HEK293T (cell line): ENCODE results near the gene ALDH4A1.

ENCODE experiments used
- CTCF ChIA-PET: fragments of 350-600 bp; formaldehyde crosslinking; extraction: SDS; loops from one replicate; lab custom pipeline; 2021; ENCODE audit warnings: antibody characterized with exemption, inconsistent platforms; lab: Yijun Ruan, JAX
- POLR2A ChIA-PET: fragments of 350-600 bp; formaldehyde crosslinking; extraction: SDS; loops from one replicate; lab custom pipeline; 2020; ENCODE audit warnings: antibody characterized with exemption, inconsistent platforms; lab: Yijun Ruan, JAX
- DNase-seq: peaks from one replicate; pipeline ENCODE4 v3.0.0; 2012; ENCODE audit warnings: mixed read lengths; ENCODE audit errors: extremely low spot score
- ARNT ChIP-seq: fragments of 450-650 bp; IDR thresholded peaks from 2 replicates; pipeline ENCODE4 v1.6.1; 2017; ENCODE audit warnings: mild to moderate bottlenecking
- BHLHE40 ChIP-seq: fragments of 450-650 bp; IDR thresholded peaks from 2 replicates; pipeline ENCODE4 v1.6.1; 2016; ENCODE audit warnings: mild to moderate bottlenecking, moderate library complexity, borderline replicate concordance
- CTBP1 ChIP-seq: fragments of 450-650 bp; IDR thresholded peaks from 2 replicates; pipeline ENCODE4 v1.6.1; 2016; ENCODE audit warnings: borderline replicate concordance
- ELF4 ChIP-seq: fragments of 450-650 bp; IDR thresholded peaks from 2 replicates; pipeline ENCODE4 v1.6.1; 2017; ENCODE audit warnings: antibody characterized with exemption
- FOXA1 ChIP-seq: fragments of 450-650 bp; IDR thresholded peaks from 2 replicates; pipeline ENCODE4 v1.6.1; 2016; ENCODE audit warnings: mild to moderate bottlenecking
- FOXK2 ChIP-seq: fragments of 450-650 bp; IDR thresholded peaks from 2 replicates; pipeline ENCODE4 v1.6.1; 2016; ENCODE audit warnings: mild to moderate bottlenecking
- FOXM1 ChIP-seq: fragments of 450-650 bp; IDR thresholded peaks from 2 replicates; pipeline ENCODE4 v1.6.1; 2017; ENCODE audit warnings: mild to moderate bottlenecking, borderline replicate concordance
- HDGF ChIP-seq: fragments of 450-650 bp; IDR thresholded peaks from 2 replicates; pipeline ENCODE4 v1.6.1; 2017; ENCODE audit warnings: antibody characterized with exemption, borderline replicate concordance
- L3MBTL2 ChIP-seq: fragments of 450-650 bp; conservative IDR thresholded peaks from 2 replicates; pipeline ENCODE4 v1.6.1; 2016; ENCODE audit warnings: mild to moderate bottlenecking
- LEF1 ChIP-seq: fragments of 450-650 bp; IDR thresholded peaks from 2 replicates; pipeline ENCODE4 v1.6.1; 2017; ENCODE audit warnings: mild to moderate bottlenecking, borderline replicate concordance
- NFRKB ChIP-seq: fragments of 450-650 bp; IDR thresholded peaks from 2 replicates; pipeline ENCODE4 v1.6.1; 2016; ENCODE audit warnings: mild to moderate bottlenecking, moderate library complexity
- SP1 ChIP-seq: fragments of 450-650 bp; IDR thresholded peaks from 2 replicates; pipeline ENCODE4 v1.6.1; 2017
- SUZ12 ChIP-seq: fragments of 450-650 bp; IDR thresholded peaks from 2 replicates; pipeline ENCODE4 v1.6.1; 2016; ENCODE audit warnings: mild to moderate bottlenecking
- TARDBP ChIP-seq: fragments of 450-650 bp; IDR thresholded peaks from 2 replicates; pipeline ENCODE4 v1.6.1; 2016
- ZNF384 ChIP-seq: fragments of 450-650 bp; IDR thresholded peaks from 2 replicates; pipeline ENCODE4 v1.6.1; 2016
- TF ChIP-seq, protein P1 (sequence below): fragments of 450-650 bp; IDR thresholded peaks from 2 replicates; pipeline ENCODE4 v1.6.1; 2016

Gene ALDH4A1

DNA sequence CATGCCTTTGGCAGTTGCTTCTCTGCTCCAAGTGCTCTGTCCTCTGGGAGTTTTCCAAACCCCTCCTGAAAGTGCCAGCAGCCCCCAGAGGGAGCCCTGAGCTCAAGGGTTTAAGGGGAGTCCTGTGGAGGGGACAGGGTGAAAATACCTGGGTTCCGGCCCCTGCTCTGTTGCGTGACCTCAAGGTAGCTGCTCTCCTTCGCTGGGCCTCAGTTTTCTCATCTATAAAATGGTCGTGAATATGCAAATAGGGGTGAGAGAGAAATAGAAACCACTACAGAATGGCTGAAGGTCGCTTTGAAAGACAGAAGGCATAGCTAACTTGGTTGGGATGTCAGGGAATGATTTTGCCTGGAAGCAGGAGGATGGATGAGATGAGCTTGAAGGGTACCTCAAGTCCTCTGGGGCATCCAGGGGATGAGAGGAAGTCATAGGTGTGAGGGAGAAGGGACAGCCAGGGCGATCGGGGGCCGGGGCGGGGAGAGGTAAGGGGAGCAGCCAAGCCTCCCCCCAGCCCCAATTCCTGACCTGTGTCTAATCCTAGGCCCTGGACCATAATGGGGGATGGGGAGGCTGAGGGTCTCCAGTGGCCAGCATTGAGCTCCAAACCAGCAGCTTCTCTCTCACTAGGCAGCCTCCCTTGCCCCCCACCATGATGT lies 41.7 kb upstream of the ALDH4A1 start:
- ChIA-PET POLR2A (interaction anchor here (2.0 kb wide), 1 partner anchor 12 kb away, joined by 15 read pairs; the partner anchor contains the start of gene IFFO2), CTCF (interaction anchor here (1.6 kb wide), 1 partner anchor 31 kb away, joined by 7 read pairs; no protein-coding TSS in a partner anchor)
- no peak for DNase-seq
- TF ChIP-seq ZNF384 (no peak), ARNT (no peak), FOXA1 (no peak), TARDBP (no peak), BHLHE40 (no peak), SP1 (no peak), LEF1 (no peak), FOXK2 (no peak), L3MBTL2 (no peak), HDGF (no peak), NFRKB (no peak), CTBP1 (no peak), SUZ12 (no peak), FOXM1 (no peak), ELF4 (no peak)
- TF ChIP-seq, protein P1, sequence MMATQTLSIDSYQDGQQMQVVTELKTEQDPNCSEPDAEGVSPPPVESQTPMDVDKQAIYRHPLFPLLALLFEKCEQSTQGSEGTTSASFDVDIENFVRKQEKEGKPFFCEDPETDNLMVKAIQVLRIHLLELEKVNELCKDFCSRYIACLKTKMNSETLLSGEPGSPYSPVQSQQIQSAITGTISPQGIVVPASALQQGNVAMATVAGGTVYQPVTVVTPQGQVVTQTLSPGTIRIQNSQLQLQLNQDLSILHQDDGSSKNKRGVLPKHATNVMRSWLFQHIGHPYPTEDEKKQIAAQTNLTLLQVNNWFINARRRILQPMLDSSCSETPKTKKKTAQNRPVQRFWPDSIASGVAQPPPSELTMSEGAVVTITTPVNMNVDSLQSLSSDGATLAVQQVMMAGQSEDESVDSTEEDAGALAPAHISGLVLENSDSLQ = no peak

DNA sequence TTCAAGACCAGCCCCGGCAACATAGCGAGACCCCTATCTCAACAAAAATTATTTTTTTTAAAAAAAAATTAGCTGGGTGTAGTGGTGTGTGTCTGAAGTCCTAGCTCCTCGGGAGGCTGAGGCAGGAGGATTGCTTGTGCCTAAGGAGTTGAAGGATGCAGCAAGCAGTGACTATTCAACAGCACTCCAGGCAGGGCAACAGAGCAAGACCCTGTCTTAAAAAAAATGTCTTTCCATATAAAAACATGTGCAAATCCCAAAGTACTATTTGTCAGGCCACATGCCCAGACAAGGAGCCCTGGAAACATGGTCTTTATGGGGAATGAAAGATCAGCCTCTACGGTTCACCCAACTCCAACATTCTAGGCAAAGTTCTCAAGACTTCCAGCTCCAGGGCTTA lies 40.8 kb upstream of the ALDH4A1 start:
- POLR2A ChIA-PET = interaction anchor here (1.3 kb wide), 1 partner anchor 15 kb away, joined by 3 read pairs; no protein-coding TSS in a partner anchor
- CTCF ChIA-PET = no interaction called here
- TF ChIP-seq ARNT = no peak
- no peak for TF ChIP-seq BHLHE40
- TF ChIP-seq, protein P1 = no peak
- no peak for TF ChIP-seq NFRKB
- TF ChIP-seq CTBP1 = no peak
- TF ChIP-seq ELF4 = no peak
- TF ChIP-seq LEF1 = no peak
- no peak for TF ChIP-seq FOXK2
- no peak for TF ChIP-seq HDGF
- TF ChIP-seq FOXA1 = no peak
- no peak for DNase-seq

- TF ChIP-seq ELF4 = no peak
- no peak for TF ChIP-seq ARNT
- TF ChIP-seq ZNF384 = no peak
- TF ChIP-seq HDGF = no peak
- no peak for TF ChIP-seq FOXA1
- no peak for TF ChIP-seq L3MBTL2
- no peak for TF ChIP-seq FOXM1
- TF ChIP-seq FOXK2 = no peak
- no peak for TF ChIP-seq TARDBP
- no peak for TF ChIP-seq BHLHE40
- TF ChIP-seq SUZ12 = no peak
- TF ChIP-seq SP1 = no peak
- TF ChIP-seq, protein P1 = no peak
- no peak for TF ChIP-seq CTBP1
- TF ChIP-seq NFRKB = no peak
- ChIA-PET CTCF (no interaction called here), POLR2A (interaction anchor here (1.3 to 1.4 kb wide), 2 partner anchors 12 to 15 kb away, joined by 3 read pairs; no protein-coding TSS in a partner anchor)
- no peak for DNase-seq
Observed at GRCh38 chr1:18942340-18942739, 40.0 kb upstream of the ALDH4A1 start.

DNA sequence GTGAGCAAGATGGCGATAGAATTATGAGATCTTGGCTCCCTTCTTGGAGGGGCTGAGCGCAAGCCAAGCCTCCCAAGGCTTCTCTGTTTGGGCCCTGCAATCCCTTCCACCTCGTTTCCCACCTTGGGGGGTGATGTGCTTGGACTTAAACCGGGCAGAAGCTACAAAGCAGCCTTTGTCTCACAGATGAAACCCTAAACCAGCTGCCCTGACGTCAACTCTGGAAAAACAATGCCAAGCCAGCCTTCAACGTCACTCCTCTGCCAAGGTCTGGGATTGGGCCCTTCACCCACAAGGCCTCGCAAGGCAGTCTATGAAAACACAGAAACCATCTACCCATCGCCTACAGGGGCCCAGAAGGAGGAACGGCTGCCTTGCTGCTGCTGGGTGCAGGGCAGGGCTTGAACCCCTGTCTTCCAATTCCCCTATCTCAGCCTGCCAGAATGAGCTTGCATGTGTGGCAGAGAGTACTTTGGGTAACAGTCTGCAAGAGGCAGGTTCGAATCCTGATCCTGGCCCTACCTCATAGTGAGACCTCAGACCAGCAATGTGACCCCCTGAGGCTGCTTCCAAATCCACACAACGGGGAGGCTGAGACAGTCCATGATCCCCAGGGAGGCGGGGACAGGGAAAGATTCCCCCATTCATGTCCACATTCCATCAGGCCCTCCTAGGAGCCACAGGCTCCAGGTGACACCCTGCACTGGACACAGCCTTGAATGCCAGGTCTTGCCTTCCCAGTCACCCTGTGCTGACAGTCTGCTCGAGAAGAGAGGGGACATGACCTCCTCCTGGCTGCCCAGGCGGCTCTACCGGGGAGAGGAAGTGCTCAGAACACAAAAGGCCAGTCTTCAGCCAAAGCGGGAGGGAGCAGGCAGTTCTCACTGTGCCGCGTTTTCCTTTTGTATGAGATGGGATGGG lies 39.1 kb upstream of the ALDH4A1 start:
- TF ChIP-seq ELF4 (no peak), FOXA1 (no peak), ARNT (no peak), TARDBP (no peak), SP1 (no peak), L3MBTL2 (no peak), BHLHE40 (no peak), FOXK2 (no peak), SUZ12 (no peak), ZNF384 (no peak), FOXM1 (no peak), LEF1 (no peak), NFRKB (no peak), HDGF (no peak), CTBP1 (no peak)
- TF ChIP-seq, protein P1 = no peak
- no peak for DNase-seq
- ChIA-PET POLR2A (interaction anchor here (1.3 to 1.4 kb wide), 2 partner anchors 13 to 14 kb away, joined by 3 read pairs; no protein-coding TSS in a partner anchor), CTCF (no interaction called here)
